Left ventricle myocardium inferior (tissue), 1 donor: ENCODE data around the gene BCL2L1. TPM values are rescaled to one million over a fixed set of nuclear protein-coding genes. Genes with fewer than 3 reads are reported as not detected.
"Not testable (repeated sequence)": the region's sequence is repeated elsewhere in the genome, so short reads cannot be mapped to it uniquely, and the experiment has no call there.

ENCODE experiments used
- DNase-seq: peaks from one replicate; pipeline ENCODE4 v3.0.0-alpha.2; 2020
- H3K27ac ChIP-seq: fragments of 200-600 bp; replicated peaks from 2 replicates; pipeline ENCODE4 v1.8.0; 2021
- H3K27me3 ChIP-seq: fragments of 200-600 bp; 2 replicates; pipeline ENCODE4 v1.8.0; 2021; ENCODE audit warnings: low read depth
- H3K36me3 ChIP-seq: fragments of 200-600 bp; 2 replicates; pipeline ENCODE4 v1.8.0; 2021
- H3K4me1 ChIP-seq: fragments of 200-600 bp; 2 replicates; pipeline ENCODE4 v1.8.0; 2021
- H3K4me3 ChIP-seq: fragments of 200-600 bp; 2 replicates; pipeline ENCODE4 v1.8.0; 2021; ENCODE audit warnings: mild to moderate bottlenecking, moderate library complexity
- H3K9me3 ChIP-seq: fragments of 200-600 bp; replicated peaks from 2 replicates; pipeline ENCODE4 v1.8.0; 2021
- intact Hi-C: fragments of 100-400 bp; cut with micrococcal nuclease; formaldehyde crosslinking; loops from one replicate; pipeline ENCODE4 v1.11.0; 2022
- total RNA-seq: library from RNA; stranded (reverse); fragmentation: NEBNext Ultra II Directional; extraction: Animal tissue kit (Norgen Biotek cat#: 25700); gene quantifications from one replicate; pipeline ENCODE4 v1.2.1, GENCODE V29; 2021
- TF ChIP-seq, protein P1 (sequence below): fragments of 200-600 bp; IDR thresholded peaks from 2 replicates; pipeline ENCODE4 v1.8.0; 2021; ENCODE audit warnings: antibody characterized with exemption, mild to moderate bottlenecking, borderline replicate concordance
- donor health status: DM: no; HTN: yes; CAD: no; lungs with severe emphysema.

Gene BCL2L1
- total RNA-seq, 1 donor from 2014 or later: 53.2 TPM

DNA sequence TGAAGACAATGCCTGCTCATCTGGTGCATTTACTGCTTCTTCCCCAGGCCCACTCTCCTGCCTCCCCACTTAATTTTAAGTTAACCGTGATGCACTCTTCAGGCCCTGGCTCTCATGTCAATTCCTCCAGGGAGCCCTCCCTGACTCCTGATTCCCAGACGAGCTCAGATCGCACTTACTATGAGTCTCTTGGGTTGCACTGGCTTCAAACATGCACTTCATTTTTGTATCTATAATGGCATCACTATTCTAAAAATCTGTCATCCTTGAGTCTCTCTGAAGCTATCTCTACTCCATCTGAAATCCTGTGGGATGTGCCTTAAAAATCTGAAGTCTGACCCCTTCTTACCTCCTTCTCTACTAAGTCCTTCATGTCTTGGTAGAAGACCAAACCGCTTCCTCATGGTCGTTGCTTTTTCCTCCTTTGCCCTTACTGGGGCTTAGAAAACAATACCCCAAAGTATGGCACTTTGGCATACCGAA is 60.3 kb downstream of the BCL2L1 start:
- DNase-seq: no peak
- peaks cover 59% of the 10 kb centered on the region for H3K4me1 ChIP-seq
- peaks cover 28% of the 10 kb centered on the region for H3K36me3 ChIP-seq
- intact Hi-C loops: no loop called here
- H3K9me3 ChIP-seq: no peaks in the 10 kb centered on the region
- no peaks in the 10 kb centered on the region for H3K27me3 ChIP-seq
- H3K27ac ChIP-seq: peak overlapping the region; percentile 85
- TF ChIP-seq, protein P1, sequence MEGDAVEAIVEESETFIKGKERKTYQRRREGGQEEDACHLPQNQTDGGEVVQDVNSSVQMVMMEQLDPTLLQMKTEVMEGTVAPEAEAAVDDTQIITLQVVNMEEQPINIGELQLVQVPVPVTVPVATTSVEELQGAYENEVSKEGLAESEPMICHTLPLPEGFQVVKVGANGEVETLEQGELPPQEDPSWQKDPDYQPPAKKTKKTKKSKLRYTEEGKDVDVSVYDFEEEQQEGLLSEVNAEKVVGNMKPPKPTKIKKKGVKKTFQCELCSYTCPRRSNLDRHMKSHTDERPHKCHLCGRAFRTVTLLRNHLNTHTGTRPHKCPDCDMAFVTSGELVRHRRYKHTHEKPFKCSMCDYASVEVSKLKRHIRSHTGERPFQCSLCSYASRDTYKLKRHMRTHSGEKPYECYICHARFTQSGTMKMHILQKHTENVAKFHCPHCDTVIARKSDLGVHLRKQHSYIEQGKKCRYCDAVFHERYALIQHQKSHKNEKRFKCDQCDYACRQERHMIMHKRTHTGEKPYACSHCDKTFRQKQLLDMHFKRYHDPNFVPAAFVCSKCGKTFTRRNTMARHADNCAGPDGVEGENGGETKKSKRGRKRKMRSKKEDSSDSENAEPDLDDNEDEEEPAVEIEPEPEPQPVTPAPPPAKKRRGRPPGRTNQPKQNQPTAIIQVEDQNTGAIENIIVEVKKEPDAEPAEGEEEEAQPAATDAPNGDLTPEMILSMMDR: no peak
- H3K4me3 ChIP-seq: peak overlapping the region; percentile 59

DNA sequence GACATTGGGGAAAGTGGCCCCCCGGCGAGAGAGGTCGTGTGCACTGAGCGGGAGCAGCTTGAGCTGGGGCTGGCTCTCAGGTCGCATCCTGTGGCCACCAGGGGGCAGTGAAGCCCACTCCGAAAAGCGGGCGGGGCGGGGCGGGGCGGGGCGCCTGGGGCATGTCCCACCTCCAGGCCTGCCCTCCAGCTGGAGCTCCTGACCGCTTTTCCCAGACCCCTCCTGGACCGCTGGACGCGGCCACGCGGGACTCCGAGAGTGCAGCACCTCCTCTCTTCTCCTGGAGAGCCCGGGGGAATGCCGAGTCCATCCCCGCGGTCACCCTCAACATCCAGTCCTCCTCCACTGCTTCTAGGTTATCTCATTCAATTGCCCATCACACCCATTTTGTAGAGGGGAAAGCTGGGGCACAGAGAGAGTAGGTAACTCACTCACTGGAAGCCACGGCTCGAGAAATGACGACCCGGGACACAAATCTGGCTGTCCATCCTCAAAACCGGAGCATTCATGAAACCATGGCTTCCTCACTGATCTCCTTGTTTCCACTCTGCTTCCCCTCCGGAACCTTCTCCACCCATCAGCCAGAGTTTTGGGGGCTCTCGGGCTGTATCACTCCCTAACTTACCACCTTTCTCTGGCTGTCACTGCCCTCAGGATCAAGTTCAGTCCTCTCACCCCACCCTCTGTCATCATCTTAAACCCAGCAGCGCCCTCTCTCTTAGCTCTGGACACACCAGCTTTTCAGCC is 60.9 kb downstream of the BCL2L1 start:
- Histone ChIP-seq H3K27me3 (no peaks in the 10 kb centered on the region), H3K4me1 (peaks cover 53% of the 10 kb centered on the region), H3K36me3 (peaks cover 28% of the 10 kb centered on the region), H3K4me3 (peak overlapping the region; percentile 59), H3K27ac (peak overlapping the region; percentile 85), H3K9me3 (no peaks in the 10 kb centered on the region)
- TF ChIP-seq, protein P1: peak; percentile 84
- peak; percentile 86 for DNase-seq
- intact Hi-C loops: loop anchor here (2.0 kb wide), 1 partner anchor 63 kb away; no protein-coding TSS in a partner anchor

DNA sequence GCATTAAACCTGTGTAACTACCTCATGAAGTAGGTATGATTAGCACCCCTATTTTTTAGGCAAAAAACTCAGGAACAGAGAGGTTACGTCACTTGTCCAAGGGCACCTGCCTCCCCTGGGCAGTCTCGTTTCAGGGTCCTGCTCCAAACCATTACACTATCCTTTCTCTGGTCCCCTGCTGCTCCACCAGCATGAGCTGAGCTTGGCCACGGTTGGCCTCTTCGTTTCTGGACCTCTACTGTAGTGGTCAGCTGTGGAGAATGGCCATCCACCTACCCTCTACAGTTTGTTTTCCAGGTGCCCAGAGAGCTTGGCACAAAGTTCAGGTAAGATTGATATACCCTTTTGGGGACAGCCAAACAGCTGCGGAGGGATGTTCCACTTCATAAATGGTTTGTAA is 68.1 kb downstream of the BCL2L1 start:
- no peaks in the 10 kb centered on the region for H3K36me3 ChIP-seq
- no peak overlapping the region for H3K4me3 ChIP-seq
- no peaks in the 10 kb centered on the region for H3K9me3 ChIP-seq
- H3K4me1 ChIP-seq: peaks cover 13% of the 10 kb centered on the region
- H3K27ac ChIP-seq: no peak overlapping the region
- intact Hi-C loops: no loop called here
- no peaks in the 10 kb centered on the region for H3K27me3 ChIP-seq
- no peak for DNase-seq
- TF ChIP-seq, protein P1: no peak

DNA sequence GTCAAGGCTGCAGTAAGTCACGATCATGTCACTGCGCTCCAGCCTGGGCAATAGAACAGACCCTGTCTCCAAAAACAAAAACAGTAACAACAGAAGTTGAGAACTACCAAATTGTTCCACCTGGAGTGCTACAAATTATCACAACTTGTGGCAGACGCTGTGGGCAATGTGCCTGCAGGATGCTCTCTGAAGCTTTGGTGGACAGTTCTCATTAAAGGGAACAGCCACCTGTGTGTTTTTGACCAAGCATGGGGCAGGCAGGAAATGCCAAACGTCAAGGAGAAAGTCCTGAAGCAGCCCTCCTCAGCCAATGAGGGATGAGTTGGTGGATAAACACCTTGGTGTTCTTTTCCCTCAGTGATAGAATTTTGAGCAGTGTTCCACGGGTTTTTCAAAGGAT is 69.1 kb downstream of the BCL2L1 start:
- Histone ChIP-seq H3K27me3 (no peaks in the 10 kb centered on the region), H3K4me3 (no peak overlapping the region), H3K27ac (no peak overlapping the region), H3K9me3 (no peaks in the 10 kb centered on the region), H3K4me1 (peaks cover 13% of the 10 kb centered on the region), H3K36me3 (no peaks in the 10 kb centered on the region)
- DNase-seq: no peak
- TF ChIP-seq, protein P1: no peak
- intact Hi-C loops: no loop called here

DNA sequence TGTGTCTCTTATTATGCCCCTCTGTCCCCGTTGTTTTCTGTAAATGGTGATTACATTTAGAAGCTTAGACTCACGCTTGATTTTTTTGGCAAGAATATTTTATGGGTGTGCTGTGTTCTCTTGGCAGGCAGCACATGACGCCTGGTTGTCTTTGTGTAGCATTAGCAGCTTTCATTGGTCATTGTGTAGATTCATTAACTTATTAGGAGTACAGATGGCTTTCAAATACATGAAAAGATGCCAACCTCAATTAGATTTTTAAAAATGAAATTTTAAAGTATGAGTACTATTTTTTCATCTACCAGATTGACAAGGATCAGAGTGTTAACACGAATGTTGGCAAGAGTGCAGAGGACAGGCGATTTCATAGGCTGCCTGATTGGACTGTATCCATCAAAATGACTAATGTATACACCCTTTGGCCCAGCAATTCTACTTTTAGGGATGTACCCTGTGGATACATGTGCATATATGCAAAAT is 69.7 kb downstream of the BCL2L1 start:
- no peak for DNase-seq
- Histone ChIP-seq H3K9me3 (no peaks in the 10 kb centered on the region), H3K36me3 (no peaks in the 10 kb centered on the region), H3K27me3 (no peaks in the 10 kb centered on the region), H3K4me1 (peaks cover 13% of the 10 kb centered on the region), H3K27ac (no peak overlapping the region), H3K4me3 (no peak overlapping the region)
- intact Hi-C loops: no loop called here
- TF ChIP-seq, protein P1: no peak

DNA sequence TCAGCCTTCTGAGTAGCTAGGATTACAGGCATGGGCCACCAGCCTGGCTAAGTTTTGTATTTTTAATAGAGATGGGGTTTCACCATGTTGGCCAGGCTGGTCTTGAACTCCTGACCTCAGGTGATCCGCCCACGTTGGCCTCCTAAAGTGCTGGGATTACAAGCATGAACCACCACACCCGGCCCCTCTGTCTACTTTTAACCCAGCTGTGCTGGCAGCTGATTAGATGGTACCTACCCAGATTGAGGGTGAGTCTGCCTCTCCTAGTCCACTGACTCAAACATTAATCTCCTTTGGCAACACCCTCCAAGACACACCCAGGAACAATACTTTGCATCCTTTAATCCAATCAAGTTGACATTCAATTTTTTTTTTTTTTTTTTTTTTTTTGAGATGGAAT is 74.6 kb downstream of the BCL2L1 start:
- peak overlapping the region; percentile 8 for H3K27ac ChIP-seq
- H3K27me3 ChIP-seq, H3K36me3 ChIP-seq, H3K9me3 ChIP-seq, H3K4me1 ChIP-seq, intact Hi-C loops, H3K4me3 ChIP-seq, DNase-seq: not testable (repeated sequence)
